ENCODE measurements around the gene SLAMF8.

SLAMF8 gene

GRCh38 chr1:159854116-159854692 lies 27.5 kb downstream of the SLAMF8 start:
- peaks cover 28% of the 10 kb centered on the region for H3K27me3 ChIP-seq (ENCODE audit: low read depth, low read length)
- H3K4me1 ChIP-seq (ENCODE audit: low read length): no peaks in the 10 kb centered on the region
- H3K9ac ChIP-seq (ENCODE audit: low read length): no peak overlapping the region
- H3K79me2 ChIP-seq (ENCODE audit: low read length): no peaks in the 10 kb centered on the region
- H2AFZ ChIP-seq (ENCODE audit: low read depth, low read length): no peak overlapping the region
- H3K36me3 ChIP-seq (replicated peaks; ENCODE audit: low read depth, low read length): no peaks in the 10 kb centered on the region
- TF ChIP-seq, protein P1, sequence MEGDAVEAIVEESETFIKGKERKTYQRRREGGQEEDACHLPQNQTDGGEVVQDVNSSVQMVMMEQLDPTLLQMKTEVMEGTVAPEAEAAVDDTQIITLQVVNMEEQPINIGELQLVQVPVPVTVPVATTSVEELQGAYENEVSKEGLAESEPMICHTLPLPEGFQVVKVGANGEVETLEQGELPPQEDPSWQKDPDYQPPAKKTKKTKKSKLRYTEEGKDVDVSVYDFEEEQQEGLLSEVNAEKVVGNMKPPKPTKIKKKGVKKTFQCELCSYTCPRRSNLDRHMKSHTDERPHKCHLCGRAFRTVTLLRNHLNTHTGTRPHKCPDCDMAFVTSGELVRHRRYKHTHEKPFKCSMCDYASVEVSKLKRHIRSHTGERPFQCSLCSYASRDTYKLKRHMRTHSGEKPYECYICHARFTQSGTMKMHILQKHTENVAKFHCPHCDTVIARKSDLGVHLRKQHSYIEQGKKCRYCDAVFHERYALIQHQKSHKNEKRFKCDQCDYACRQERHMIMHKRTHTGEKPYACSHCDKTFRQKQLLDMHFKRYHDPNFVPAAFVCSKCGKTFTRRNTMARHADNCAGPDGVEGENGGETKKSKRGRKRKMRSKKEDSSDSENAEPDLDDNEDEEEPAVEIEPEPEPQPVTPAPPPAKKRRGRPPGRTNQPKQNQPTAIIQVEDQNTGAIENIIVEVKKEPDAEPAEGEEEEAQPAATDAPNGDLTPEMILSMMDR (IDR thresholded peaks at IDR 0.05; ENCODE audit: low read depth, low read length): no peak
- TF ChIP-seq EZH2phosphoT487 (IDR thresholded peaks at IDR 0.05; ENCODE audit: low read depth): no peak
- peak overlapping the region; percentile 33 for H3K4me2 ChIP-seq (ENCODE audit: low read length)
- peak overlapping the region; percentile 61 for H3K4me3 ChIP-seq (ENCODE audit: low read length)
- H3K9me3 ChIP-seq (ENCODE audit: insufficient read depth, low read length): no peaks in the 10 kb centered on the region
- H4K20me1 ChIP-seq (ENCODE audit: insufficient read depth, low read length): no peaks in the 10 kb centered on the region
- H3K27ac ChIP-seq (ENCODE audit: low read length): no peak overlapping the region

DNA sequence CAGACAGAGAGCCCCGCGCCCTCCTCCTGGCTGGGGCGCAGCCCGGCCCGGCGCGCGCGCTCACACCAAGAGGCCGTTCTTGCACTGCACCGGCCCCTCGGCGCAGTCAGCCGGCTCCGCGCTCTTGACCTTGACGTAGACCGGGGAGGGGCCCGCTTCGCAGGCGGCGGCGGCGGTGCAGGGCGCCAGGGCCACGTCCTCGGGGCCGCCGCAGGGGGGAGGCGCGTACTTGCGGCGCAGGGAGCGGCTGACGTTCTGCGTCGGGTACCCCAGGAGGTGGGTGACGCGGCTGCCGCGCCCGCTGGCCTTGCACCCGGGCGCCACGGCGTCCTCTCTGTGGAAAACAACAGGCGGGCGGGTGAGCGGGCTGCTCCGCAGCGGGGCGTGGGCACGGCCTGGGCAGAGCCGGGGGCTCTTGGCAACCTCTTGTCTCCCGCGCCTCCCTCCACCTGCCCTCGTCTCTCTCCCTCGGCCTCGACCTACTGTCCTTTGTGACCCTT lies 28.1 kb downstream of the SLAMF8 start:
- H4K20me1 ChIP-seq (ENCODE audit: insufficient read depth, low read length): no peaks in the 10 kb centered on the region
- H3K4me1 ChIP-seq (ENCODE audit: low read length): no peaks in the 10 kb centered on the region
- H3K27ac ChIP-seq (ENCODE audit: low read length): no peak overlapping the region
- H2AFZ ChIP-seq (ENCODE audit: low read depth, low read length): no peak overlapping the region; the same call in 1 of the 2 replicates
- peak overlapping the region; percentile 33 for H3K4me2 ChIP-seq (ENCODE audit: low read length)
- no peaks in the 10 kb centered on the region for H3K79me2 ChIP-seq (ENCODE audit: low read length)
- H3K9me3 ChIP-seq (ENCODE audit: insufficient read depth, low read length): no peaks in the 10 kb centered on the region
- no peaks in the 10 kb centered on the region for H3K36me3 ChIP-seq (replicated peaks; ENCODE audit: low read depth, low read length)
- peaks cover 26% of the 10 kb centered on the region for H3K27me3 ChIP-seq (ENCODE audit: low read depth, low read length)
- peak overlapping the region; percentile 61 for H3K4me3 ChIP-seq (ENCODE audit: low read length)
- peak overlapping the region; percentile 5; the same call in 1 of the 2 replicates for H3K9ac ChIP-seq (ENCODE audit: low read length)
- no peak for TF ChIP-seq EZH2phosphoT487 (IDR thresholded peaks at IDR 0.05; ENCODE audit: low read depth)
- TF ChIP-seq, protein P1 (IDR thresholded peaks at IDR 0.05; ENCODE audit: low read depth, low read length): no peak

- no peaks in the 10 kb centered on the region for H3K4me1 ChIP-seq (ENCODE audit: low read length)
- TF ChIP-seq, protein P1 (IDR thresholded peaks at IDR 0.05; ENCODE audit: low read depth, low read length): no peak
- no peak for TF ChIP-seq EZH2phosphoT487 (IDR thresholded peaks at IDR 0.05; ENCODE audit: low read depth)
- H3K27ac ChIP-seq (ENCODE audit: low read length): no peak overlapping the region
- no peak overlapping the region for H3K4me3 ChIP-seq (ENCODE audit: low read length)
- no peaks in the 10 kb centered on the region for H4K20me1 ChIP-seq (ENCODE audit: insufficient read depth, low read length)
- H3K9me3 ChIP-seq (ENCODE audit: insufficient read depth, low read length): no peaks in the 10 kb centered on the region
- no peaks in the 10 kb centered on the region for H3K79me2 ChIP-seq (ENCODE audit: low read length)
- H3K4me2 ChIP-seq (ENCODE audit: low read length): no peak overlapping the region
- no peak overlapping the region for H3K9ac ChIP-seq (ENCODE audit: low read length)
- H3K27me3 ChIP-seq (ENCODE audit: low read depth, low read length): peaks cover 18% of the 10 kb centered on the region
- H3K36me3 ChIP-seq (replicated peaks; ENCODE audit: low read depth, low read length): no peaks in the 10 kb centered on the region
- no peak overlapping the region for H2AFZ ChIP-seq (ENCODE audit: low read depth, low read length)
These were observed 29.0 kb downstream of the SLAMF8 start for GRCh38 chr1:159855709-159856108.

- Histone ChIP-seq H3K79me2 (ENCODE audit: low read length) (no peaks in the 10 kb centered on the region), H3K27me3 (ENCODE audit: low read depth, low read length) (peaks cover 19% of the 10 kb centered on the region), H3K4me2 (ENCODE audit: low read length) (no peak overlapping the region), H3K36me3 (replicated peaks; ENCODE audit: low read depth, low read length) (no peaks in the 10 kb centered on the region), H3K27ac (ENCODE audit: low read length) (no peak overlapping the region), H3K9ac (ENCODE audit: low read length) (no peak overlapping the region), H2AFZ (ENCODE audit: low read depth, low read length) (no peak overlapping the region), H4K20me1 (ENCODE audit: insufficient read depth, low read length) (no peaks in the 10 kb centered on the region), H3K4me3 (ENCODE audit: low read length) (no peak overlapping the region), H3K9me3 (ENCODE audit: insufficient read depth, low read length) (no peaks in the 10 kb centered on the region), H3K4me1 (ENCODE audit: low read length) (no peaks in the 10 kb centered on the region)
- TF ChIP-seq, protein P1 (IDR thresholded peaks at IDR 0.05; ENCODE audit: low read depth, low read length): no peak
- TF ChIP-seq EZH2phosphoT487 (IDR thresholded peaks at IDR 0.05; ENCODE audit: low read depth): no peak
These were observed 29.9 kb downstream of the SLAMF8 start for GRCh38 chr1:159856576-159856975.

Measured in OCI-LY3 (cell line).